GM19372 (cell line): ENCODE measurements around the gene LMAN2.
"Not testable (repeated sequence)": the region's sequence is repeated elsewhere in the genome, so short reads cannot be mapped to it uniquely, and the experiment has no call there.

ENCODE experiments used
- ATAC-seq: cut with Tn5 transposase; IDR thresholded peaks from one replicate; pipeline ENCODE4 v1.9.1; 2021; ENCODE audit warnings: mild to moderate bottlenecking, low read depth, moderate library complexity; ENCODE audit not compliant: unreplicated experiment

LMAN2 gene

DNA sequence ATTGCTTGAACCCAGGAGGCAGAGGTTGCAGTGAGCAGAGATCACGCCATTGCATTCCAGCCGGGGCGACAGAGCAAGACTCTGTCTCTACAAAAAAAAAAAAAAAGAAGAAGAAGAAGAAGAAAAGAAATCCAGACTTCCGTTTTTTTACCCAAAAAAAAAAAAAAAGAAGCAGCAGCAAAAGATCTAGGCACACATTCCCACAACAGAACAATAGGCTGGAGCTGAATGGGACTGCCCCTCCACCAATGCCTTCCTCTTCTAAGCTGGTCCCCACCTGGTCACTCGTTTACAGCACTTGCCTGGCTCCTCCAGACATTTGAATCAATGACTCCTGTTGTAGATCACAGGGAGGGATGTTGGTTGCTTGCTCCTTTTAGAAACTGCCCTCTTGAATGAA, 1.6 kb upstream of the LMAN2 start:
- no peak for ATAC-seq

DNA sequence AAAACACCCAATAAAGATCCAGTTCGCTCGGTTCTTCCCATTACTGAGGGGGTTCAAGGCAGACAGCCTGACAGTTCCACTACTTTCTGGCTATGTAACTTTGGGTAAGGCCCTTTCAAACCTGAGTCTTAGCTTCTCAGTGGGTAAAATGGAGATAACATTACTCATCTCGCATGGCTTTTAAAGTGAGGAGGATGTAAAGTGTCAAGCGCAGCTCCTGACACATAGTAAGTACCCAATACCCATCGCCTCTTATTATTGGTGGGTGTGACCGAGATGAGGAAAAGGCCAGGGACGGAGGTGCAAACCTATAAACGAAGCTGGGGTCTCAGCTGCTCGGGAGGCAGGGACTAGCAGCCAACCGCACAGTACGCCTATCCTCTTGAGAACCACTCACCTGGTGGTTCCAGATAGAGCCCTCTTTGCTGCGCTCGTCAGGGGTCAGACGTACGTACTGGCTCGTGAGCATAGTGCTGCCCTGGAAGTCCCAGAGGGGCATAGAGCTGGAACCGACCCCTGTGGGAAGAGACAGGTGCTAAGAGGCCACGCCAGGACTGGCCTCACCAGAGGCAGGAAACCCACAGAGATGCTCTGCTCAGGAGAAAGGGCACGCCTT, 584 bp downstream of the LMAN2 start:
- no peak for ATAC-seq

DNA sequence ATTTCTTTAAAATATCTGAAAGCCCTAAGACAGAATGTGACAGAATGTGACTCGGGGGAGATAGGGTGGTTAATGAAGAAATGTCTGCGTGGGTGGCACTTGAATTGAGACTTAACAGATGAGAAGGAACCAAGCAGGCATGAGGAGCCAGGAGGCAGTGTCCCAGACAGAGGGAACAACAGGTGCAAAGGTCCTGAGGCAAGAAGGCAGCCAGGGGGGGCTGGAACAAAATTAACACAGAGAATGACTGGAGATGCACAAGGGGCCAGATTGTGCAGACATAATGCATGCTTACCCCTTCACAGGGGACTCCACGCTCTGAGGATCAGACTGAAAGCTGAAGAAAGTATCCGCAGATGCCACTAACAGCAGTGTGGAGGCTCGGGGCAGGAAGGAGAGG, 1.7 kb downstream of the LMAN2 start:
- ATAC-seq = no peak

GRCh38 chr5:177349362-177349647, 2.2 kb downstream of the LMAN2 start:
- no peak for ATAC-seq

DNA sequence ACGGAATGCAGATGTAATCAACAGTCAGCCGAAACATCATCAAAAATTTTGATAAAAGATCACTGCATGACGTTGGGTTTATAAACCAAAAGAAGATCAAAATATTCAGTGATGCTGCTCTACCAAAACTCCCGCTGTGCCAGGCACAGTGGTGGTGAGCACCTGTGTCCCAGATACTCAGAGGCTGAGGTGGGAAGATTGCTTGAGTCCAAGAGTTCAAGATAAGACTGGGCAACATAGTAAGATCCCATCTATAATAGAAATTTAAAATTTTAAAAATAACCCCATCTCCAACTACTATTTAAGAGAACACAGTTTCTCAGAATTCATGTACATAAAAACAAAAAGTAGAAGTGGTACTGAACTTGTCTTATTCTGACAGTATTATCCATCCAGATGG, 3.8 kb downstream of the LMAN2 start:
- ATAC-seq = no peak

DNA sequence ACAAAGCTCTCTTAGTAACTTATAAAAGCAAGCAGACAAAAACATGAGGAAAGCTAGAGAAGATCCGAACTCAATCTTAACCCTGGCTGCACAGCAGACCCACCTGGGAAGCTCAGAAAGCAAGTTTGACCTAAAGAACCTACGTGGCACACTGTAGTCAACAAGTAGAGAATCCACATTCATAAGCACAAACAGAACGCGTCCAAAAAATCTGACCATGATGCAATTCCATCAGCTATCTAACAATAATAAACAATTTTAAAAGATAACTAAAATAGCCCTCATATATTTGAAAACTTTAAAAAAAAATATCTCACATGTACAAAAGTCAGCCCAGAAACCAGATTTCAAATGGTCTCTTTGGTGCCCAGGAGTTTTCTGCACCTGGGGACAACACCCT, 4.6 kb downstream of the LMAN2 start:
- no peak for ATAC-seq

GRCh38 chr5:177344891-177345290, 6.6 kb downstream of the LMAN2 start:
- ATAC-seq = no peak

DNA sequence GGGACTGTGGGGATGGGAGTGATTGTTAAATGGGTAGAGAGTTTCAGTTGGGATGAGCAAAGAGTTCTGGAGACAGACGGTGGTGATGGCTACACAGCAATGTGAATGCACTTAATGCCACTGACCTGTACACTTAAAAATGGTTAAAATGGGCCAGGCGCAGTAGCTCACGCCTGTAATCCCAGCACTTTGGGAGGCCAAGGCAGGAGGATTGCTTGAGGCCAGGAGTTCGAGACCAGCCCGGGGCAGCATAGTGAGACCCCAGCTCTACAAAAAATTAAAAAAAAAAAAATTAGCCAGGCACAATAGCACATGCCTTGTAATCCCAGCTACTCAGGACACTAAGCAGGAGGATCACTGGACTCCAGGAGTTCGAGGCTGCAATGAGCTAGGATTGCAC, 7.7 kb downstream of the LMAN2 start:
- ATAC-seq = no peak

DNA sequence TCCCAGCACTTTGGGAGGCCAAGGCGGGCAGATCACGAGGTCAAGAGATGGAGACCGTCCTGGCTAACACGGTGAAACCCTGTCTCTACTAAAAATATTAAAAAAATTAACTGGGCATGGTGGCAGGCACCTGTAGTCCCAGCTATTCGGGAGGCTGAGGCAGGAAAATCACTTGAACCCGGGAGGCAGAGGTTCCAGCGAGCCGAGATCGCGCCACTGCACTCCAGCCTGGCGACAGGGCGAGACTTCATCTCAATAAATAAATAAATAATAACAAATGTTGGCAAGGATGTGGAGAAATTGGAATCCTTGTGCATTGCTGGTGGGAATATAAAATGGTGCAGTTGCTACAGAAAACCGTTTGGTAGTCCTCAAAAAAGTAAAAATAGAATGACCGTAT, 8.5 kb downstream of the LMAN2 start:
- ATAC-seq = not testable (repeated sequence)

DNA sequence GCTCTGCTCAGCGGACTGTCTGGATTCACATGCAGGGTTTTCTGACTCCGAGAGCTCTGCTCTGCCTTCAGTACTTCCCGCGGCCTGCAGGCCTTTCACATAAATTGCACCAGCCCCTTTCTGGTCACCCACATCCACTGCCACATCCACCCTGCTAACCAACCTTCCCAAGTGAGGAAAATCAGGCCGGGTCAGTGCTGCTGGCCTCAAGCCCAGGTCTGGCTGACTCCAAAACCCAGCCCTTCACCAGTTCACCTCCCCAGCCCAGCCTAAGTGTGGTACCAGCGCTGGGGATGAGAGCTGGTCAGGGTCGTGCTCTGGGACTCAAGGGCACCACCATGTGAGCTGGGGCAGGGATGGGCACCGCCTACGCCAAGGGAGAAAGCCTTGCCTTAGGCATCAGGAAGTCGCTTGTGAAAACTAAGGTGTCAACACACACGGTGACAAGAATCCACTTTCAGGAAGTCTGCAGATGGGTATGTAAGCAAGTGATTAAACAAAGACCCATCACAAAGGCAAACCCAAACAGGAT, 12.3 kb downstream of the LMAN2 start:
- no peak for ATAC-seq

DNA sequence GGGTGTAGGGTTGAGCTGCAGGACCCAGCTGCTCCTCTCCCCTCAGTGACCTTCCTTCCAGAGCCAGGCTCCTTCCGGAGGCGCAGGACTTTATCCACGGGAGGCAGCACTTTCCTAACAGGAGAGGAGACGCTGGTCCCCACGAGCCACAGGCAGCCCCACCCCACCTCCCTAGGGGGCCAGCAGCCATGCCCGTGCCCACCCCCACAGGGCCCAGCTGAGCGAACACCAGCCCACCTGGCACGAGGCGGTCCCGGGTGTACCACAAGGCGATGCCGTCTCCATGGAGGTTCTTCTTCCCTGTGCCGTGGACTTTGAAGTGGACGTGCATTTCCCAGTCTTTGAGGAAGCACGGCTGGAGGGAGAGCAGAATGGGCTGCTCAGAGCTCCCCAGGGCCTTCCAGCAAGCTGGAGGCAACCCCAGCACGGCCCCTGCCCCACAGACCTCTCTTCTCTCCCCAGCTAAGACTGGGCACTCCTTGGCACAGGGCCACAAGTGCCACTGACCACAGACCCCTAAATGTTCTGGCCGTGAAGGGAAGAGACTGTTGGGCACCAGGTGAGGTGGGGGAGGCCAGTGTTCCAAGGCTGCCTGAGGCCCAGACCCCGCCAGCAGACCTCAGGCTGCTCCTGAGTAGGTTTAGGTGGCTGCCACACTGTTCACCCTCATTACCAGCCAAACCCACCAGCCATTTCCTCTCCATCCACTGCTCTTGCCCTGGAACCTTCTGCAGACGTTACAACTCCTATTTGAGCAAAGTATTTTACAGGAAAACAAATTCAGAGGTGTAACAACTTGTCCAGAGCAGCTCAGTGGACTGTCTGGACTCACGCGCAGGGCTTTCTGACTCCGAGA, 13.0 kb downstream of the LMAN2 start:
- no peak for ATAC-seq

DNA sequence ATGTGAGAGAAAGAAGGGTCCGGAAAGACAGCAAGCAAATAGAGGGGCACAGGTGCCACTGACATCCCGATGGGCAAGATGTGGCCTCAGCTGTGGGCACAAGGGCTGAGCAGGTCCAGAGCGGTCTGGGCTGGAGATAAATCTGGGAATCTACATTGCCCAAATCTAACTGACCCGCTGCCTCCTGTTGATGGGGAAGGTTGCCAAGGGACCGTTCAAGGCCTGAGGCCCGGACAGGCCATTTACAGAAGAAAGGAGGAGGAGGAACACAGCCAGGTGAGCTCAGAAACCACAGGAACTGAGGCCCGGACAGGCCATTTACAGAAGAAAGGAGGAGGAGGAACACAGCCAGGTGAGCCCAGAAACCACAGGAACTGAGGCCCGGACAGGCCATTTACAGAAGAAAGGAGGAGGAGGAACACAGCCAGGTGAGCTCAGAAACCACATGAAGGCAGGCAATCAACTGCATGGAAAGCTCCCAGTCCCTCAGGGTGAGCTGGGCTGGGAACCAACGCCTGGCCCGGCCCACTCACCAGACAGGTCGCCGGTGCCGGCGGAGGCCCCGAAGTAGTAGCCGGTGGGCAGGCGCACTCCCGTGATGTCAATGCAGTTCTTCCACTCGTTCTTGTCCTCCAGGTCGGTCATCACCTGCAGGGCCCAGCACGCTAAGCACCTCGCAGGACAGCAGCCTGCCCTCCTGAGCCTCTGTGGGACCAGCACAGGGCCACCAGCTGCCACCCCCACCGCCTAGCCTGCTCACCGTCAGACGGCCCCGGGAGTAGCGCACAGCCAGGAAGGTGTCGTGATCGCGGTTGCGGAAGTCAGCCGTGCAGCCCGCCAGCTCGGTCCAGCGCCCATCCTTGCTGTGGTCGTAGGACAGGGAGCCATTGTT, 14.6 kb downstream of the LMAN2 start:
- no peak for ATAC-seq

DNA sequence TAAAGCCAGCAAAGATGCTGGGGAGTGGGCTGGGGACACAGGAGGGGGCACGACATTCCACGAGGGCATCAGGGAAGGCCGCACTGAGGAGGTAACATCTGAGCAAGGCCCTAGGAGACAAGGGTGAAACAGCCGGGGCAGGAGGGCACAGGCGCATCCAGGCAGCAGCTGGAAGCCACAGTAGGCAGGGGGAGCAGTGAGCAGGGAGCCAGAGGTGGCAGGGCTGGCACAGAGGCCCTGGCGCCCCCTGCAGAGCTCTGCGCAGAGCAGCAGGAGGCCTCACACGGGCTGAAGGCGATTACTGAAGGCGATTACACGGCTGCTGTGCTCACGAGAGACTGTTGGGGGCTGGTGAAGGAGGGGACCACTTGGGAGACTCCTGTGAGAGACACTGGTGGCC, 15.4 kb downstream of the LMAN2 start:
- no peak for ATAC-seq

DNA sequence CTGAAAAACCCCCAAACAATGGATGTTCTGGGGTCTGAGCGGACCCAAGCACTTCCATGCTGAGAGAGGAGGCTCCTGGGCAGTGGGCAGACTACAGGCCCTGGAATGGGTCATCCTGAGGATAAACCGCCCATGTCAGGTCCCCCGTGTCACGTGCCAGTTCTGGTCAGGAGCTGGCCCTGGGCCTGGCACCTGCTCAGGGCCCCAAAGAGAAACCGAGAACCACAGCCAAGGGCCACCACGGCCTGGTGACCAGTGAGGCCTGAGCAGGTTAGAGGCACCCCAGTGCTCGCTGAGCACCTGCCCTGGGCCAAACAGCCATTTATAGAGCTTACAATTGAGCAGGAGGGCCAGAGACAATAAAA, 15.8 kb downstream of the LMAN2 start:
- no peak for ATAC-seq

DNA sequence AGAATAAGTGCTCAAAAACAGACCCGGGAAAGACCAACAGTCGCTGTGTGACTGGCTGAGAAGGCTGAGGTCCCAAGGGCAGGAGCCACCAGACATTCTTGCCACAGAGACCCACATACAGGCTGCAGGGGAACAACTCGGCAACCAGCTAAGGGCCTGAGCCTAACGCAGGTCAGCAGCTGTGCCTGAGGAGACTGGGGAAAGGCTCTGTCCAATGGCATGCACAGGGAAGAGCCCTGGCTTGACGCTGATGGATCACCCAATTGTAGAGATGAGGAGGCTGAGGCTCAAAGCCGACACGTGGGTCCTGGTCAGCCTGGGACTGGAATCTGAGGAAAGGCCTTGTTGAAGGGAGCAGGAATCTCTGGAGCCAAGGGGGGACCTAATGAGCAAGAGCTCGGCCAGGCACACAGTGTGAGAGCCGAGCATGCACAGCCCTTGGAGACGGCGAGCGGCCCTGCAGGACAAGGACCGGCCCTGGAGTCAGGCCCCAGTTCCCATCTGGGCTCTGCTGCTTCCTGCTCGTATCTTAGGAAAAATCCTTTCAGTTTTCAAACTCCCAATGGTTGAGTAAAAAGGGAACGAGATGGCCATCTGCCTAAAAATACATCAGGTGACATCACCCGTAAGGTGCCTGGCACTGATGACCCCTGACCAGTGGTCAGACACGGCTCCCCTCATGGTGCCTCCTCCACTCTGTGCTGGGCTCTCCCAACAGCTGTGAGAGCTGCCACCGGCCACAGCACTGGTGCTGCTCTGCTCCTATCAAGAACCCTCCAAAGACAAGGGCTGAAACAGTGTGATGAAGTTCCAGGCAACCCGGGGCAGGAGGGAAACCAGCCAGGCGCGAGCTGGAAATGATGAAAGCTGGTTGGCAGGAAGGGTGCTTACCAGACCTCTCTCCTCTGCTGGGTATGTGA, 16.4 kb downstream of the LMAN2 start:
- no peak for ATAC-seq

- no peak for ATAC-seq
Measured at GRCh38 chr5:177334155-177334551, 17.3 kb downstream of the LMAN2 start.

DNA sequence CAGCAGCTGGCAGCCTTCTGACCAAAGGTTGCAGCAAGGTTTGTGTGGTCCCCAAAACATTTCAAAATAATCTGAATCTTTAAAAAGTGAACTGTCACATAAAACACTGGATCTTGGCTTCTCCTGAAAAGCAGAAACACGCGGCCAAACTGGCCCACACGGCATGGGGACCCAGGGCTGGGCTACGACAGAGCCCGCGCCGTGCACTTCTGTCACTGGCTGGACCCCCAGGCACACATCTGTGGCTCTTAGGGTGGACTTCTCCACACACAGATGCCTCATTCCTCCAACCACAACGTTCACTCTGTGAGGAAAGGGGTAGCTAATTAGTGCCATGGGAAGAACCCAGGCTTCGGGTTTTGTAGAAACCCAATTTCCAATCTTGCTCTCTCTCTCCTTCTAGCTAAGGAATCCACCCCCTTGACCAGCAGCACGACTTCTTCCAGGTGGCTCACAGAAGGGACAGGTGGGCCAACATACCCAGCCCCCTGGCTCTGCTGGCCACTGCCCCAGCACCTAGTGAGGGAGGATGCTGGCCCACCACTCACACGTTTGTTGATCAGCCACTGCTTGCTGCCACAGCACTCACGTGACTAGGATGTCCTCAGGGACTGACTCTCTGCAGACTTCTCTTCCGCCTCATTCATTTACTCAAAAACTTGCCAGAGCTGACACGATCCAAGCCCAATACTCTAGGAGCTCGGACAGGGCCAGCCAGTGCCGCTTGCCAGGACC, 17.9 kb downstream of the LMAN2 start:
- no peak for ATAC-seq

DNA sequence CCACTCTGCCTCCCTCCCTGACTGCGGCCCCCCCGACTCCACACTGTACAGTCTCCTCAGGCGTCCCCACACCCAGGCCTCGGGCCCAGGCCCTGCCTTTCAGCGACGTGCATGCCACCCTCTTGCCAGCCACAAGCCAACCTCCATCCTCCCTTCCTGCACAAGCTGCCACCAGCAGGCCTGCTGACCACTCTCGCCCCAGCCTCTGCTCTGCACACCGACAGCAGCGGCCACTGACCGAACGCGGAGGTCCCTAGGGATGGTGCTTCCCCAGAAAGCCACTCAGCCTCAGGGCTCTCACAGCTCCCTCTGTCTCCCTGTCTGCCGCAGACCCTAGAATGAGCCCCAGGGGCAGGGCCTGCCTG, 18.6 kb downstream of the LMAN2 start:
- ATAC-seq = no peak

DNA sequence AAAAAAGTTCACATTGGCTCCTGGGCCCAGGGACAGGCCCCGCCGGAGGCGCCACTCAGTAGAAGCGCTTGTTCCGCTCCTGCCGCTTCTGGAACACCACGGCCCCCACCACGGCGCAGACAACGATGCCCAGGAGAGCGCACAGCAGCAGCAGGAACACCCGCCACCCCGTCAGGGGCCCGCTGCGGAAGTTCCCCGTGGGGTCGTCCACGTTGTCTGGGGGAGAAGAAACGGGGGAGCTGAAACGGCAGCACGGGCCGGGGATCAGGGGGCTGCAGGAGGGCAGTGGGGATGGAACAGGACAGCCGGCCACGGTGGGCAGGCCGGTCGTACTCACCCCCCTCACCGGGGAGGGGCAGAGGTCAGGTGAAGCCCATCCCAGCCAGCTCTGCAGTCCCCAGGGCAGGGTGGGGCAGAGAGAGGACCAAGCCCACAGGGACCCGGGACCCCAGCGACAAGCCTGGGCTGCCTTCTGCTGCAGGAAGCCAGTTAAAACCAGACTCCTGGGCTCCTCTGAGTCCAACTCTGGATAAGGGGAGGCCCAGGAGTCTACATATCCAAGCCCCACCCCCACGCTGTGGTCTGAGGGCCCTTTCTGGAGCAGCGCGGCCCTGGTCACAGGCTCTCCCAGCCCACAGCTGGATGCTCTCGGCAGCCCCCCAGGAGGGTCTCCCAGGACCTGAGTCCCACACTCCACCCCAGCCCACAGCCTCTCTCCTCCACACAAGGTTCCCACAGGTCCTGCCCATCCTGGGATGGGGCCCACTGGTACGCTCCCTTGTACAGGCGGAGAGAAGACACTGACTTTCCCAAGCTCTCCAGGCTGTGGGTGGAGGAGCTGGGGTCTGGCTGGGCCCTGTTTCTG, 19.2 kb downstream of the LMAN2 start:
- no peak for ATAC-seq
